GM12878 (cell line): ENCODE measurements around the gene PLP1.

Source experiments
- EP300 ChIP-seq, 2 experiments: fragments of 150-350 bp in 1 of 2; IDR thresholded peaks; 2 replicates each; pipeline ENCODE4 v1.6.1; 2011 to 2012; ENCODE audit warnings: low read depth in 2 of 2, low read length in 2 of 2, borderline replicate concordance in 1 of 2, improper control_type of control experiment in 1 of 2, inconsistent platforms in 1 of 2; ENCODE audit not compliant: control insufficient read depth in 1 of 2
- ETV6 ChIP-seq, 2 experiments: fragments of 450-650 bp in 1 of 2; IDR thresholded peaks in 1 of 2; conservative IDR thresholded peaks in 1 of 2; 2 replicates each; pipeline ENCODE4 v1.6.1; 2014; ENCODE audit warnings: antibody characterized with exemption in 1 of 2, borderline replicate concordance in 1 of 2, low read depth in 1 of 2, mild to moderate bottlenecking in 1 of 2, moderate library complexity in 1 of 2
- KDM1A ChIP-seq: fragments of 200-600 bp; sonication (generic); IDR thresholded peaks from 2 replicates; pipeline ENCODE4 v1.6.1; 2016; ENCODE audit warnings: borderline replicate concordance
- MEF2A ChIP-seq: IDR thresholded peaks from 2 replicates; pipeline ENCODE4 v1.6.1; 2011; ENCODE audit warnings: low read depth, mild to moderate bottlenecking, low read length, moderate library complexity; ENCODE audit not compliant: insufficient read depth
- TF ChIP-seq, protein P1 (sequence below), 3 experiments: IDR thresholded peaks in 2 of 3; conservative IDR thresholded peaks in 1 of 3; 2 replicates each; pipeline ENCODE4 v1.5.1; 2011; ENCODE audit warnings: low read depth in 3 of 3, low read length in 3 of 3, mild to moderate bottlenecking in 3 of 3, control low read depth in 2 of 3, moderate library complexity in 2 of 3, inconsistent platforms in 1 of 3, mixed read lengths in 1 of 3; ENCODE audit not compliant: control insufficient read depth in 2 of 3, insufficient read depth in 1 of 3; ENCODE audit errors: extremely low read depth in 1 of 3

DNA sequence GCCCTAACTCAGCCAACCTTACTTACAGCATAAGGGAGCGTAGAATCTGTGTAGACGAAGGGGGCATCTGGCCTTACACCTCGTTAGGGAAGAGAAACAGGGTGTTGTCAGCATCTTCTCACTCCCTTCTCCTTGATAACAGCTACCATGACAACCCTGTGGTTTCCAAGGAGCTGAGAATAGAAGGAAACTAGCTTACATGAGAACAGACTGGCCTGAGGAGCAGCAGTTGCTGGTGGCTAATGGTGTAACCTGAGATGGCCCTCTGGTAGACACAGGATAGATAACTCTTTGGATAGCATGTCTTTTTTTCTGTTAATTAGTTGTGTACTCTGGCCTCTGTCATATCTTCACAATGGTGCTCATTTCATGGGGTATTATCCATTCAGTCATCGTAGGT is 14.6 kb downstream of the PLP1 start:
- TF ChIP-seq, protein P1, sequence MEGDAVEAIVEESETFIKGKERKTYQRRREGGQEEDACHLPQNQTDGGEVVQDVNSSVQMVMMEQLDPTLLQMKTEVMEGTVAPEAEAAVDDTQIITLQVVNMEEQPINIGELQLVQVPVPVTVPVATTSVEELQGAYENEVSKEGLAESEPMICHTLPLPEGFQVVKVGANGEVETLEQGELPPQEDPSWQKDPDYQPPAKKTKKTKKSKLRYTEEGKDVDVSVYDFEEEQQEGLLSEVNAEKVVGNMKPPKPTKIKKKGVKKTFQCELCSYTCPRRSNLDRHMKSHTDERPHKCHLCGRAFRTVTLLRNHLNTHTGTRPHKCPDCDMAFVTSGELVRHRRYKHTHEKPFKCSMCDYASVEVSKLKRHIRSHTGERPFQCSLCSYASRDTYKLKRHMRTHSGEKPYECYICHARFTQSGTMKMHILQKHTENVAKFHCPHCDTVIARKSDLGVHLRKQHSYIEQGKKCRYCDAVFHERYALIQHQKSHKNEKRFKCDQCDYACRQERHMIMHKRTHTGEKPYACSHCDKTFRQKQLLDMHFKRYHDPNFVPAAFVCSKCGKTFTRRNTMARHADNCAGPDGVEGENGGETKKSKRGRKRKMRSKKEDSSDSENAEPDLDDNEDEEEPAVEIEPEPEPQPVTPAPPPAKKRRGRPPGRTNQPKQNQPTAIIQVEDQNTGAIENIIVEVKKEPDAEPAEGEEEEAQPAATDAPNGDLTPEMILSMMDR (IDR thresholded peaks at IDR 0.05 in 2 of 3, conservative IDR thresholded peaks at IDR 0.05 in 1 of 3; ENCODE audit: control insufficient read depth in 2 of 3, extremely low read depth in 1 of 3, insufficient read depth in 1 of 3, low read depth in 3 of 3, low read length in 3 of 3) = no peak
- TF ChIP-seq MEF2A = no peak
- no peak for TF ChIP-seq ETV6 (conservative IDR thresholded peaks at IDR 0.05 in 1 of 2, IDR thresholded peaks at IDR 0.05 in 1 of 2; ENCODE audit: borderline replicate concordance in 1 of 2, low read depth in 1 of 2)
- TF ChIP-seq EP300 (IDR thresholded peaks at IDR 0.05; ENCODE audit: borderline replicate concordance in 1 of 2, control insufficient read depth in 1 of 2, low read depth in 2 of 2, low read length in 2 of 2) = no peak
- no peak for TF ChIP-seq KDM1A
